ENCODE measurements around the gene KRTAP5-4.
"Not testable (repeated sequence)": the region's sequence is repeated elsewhere in the genome, so short reads cannot be mapped to it uniquely, and the experiment has no call there.

Gene KRTAP5-4

GRCh38 chr11:1652442-1652770, 30.5 kb upstream of the KRTAP5-4 start:
- H3K36me3 ChIP-seq (ENCODE audit: control insufficient read depth in 2 of 2, insufficient read depth in 2 of 2, low read length in 2 of 2), result no peaks in the 10 kb centered on the region
- H3K4me3 ChIP-seq (ENCODE audit: low read length in 2 of 2), result no peak overlapping the region
- H3K27me3 ChIP-seq (ENCODE audit: control insufficient read depth in 1 of 2, insufficient read depth in 2 of 2, low read length in 2 of 2), result peaks cover 17% of the 10 kb centered on the region in 2 donors
- H3K27ac ChIP-seq (ENCODE audit: low read length), result no peak overlapping the region
- peaks cover 3% of the 10 kb centered on the region for H3K4me1 ChIP-seq (ENCODE audit: control insufficient read depth, insufficient read depth, low read length)
- no peak overlapping the region for H3K9ac ChIP-seq (ENCODE audit: low read length in 2 of 2)
- no peaks in the 10 kb centered on the region for H3K9me3 ChIP-seq (ENCODE audit: control insufficient read depth in 2 of 2, low read length in 2 of 2)

- H3K4me1 ChIP-seq (ENCODE audit: control insufficient read depth, insufficient read depth, low read length), result peaks cover 3% of the 10 kb centered on the region
- H3K4me3 ChIP-seq (ENCODE audit: low read length in 2 of 2), result no peak overlapping the region
- no peaks in the 10 kb centered on the region for H3K9me3 ChIP-seq (ENCODE audit: control insufficient read depth in 2 of 2, low read length in 2 of 2)
- H3K9ac ChIP-seq (ENCODE audit: low read length in 2 of 2), result no peak overlapping the region
- peaks cover 17% of the 10 kb centered on the region in 2 donors for H3K27me3 ChIP-seq (ENCODE audit: control insufficient read depth in 1 of 2, insufficient read depth in 2 of 2, low read length in 2 of 2)
- H3K27ac ChIP-seq (ENCODE audit: low read length), result no peak overlapping the region
- H3K36me3 ChIP-seq (ENCODE audit: control insufficient read depth in 2 of 2, insufficient read depth in 2 of 2, low read length in 2 of 2), result no peaks in the 10 kb centered on the region
These were observed 30.1 kb upstream of the KRTAP5-4 start for GRCh38 chr11:1652026-1652425.

- peaks cover 3% of the 10 kb centered on the region for H3K4me1 ChIP-seq (ENCODE audit: control insufficient read depth, insufficient read depth, low read length)
- H3K36me3 ChIP-seq (ENCODE audit: control insufficient read depth in 2 of 2, insufficient read depth in 2 of 2, low read length in 2 of 2), result no peaks in the 10 kb centered on the region
- H3K9ac ChIP-seq (ENCODE audit: low read length in 2 of 2), result no peak overlapping the region
- peaks cover 15% of the 10 kb centered on the region in 2 donors for H3K27me3 ChIP-seq (ENCODE audit: control insufficient read depth in 1 of 2, insufficient read depth in 2 of 2, low read length in 2 of 2)
- no peak overlapping the region for H3K4me3 ChIP-seq (ENCODE audit: low read length in 2 of 2)
- no peaks in the 10 kb centered on the region for H3K9me3 ChIP-seq (ENCODE audit: control insufficient read depth in 2 of 2, low read length in 2 of 2)
- H3K27ac ChIP-seq (ENCODE audit: low read length), result no peak overlapping the region
These were observed 29.6 kb upstream of the KRTAP5-4 start for GRCh38 chr11:1651411-1651980.

GRCh38 chr11:1650918-1651262, 29.0 kb upstream of the KRTAP5-4 start:
- Histone ChIP-seq H3K27ac (ENCODE audit: low read length) (no peak overlapping the region), H3K4me3 (ENCODE audit: low read length in 2 of 2) (no peak overlapping the region), H3K4me1 (ENCODE audit: control insufficient read depth, insufficient read depth, low read length) (peaks cover 3% of the 10 kb centered on the region), H3K36me3 (ENCODE audit: control insufficient read depth in 2 of 2, insufficient read depth in 2 of 2, low read length in 2 of 2) (no peaks in the 10 kb centered on the region), H3K9ac (ENCODE audit: low read length in 2 of 2) (no peak overlapping the region), H3K27me3 (ENCODE audit: control insufficient read depth in 1 of 2, insufficient read depth in 2 of 2, low read length in 2 of 2) (peaks cover 9 to 11% of the 10 kb centered on the region in 2 donors), H3K9me3 (ENCODE audit: control insufficient read depth in 2 of 2, low read length in 2 of 2) (no peaks in the 10 kb centered on the region)

GRCh38 chr11:1650034-1650917, 28.3 kb upstream of the KRTAP5-4 start:
- no peak overlapping the region for H3K9ac ChIP-seq (ENCODE audit: low read length in 2 of 2)
- H3K36me3 ChIP-seq (ENCODE audit: control insufficient read depth in 2 of 2, insufficient read depth in 2 of 2, low read length in 2 of 2), result no peaks in the 10 kb centered on the region
- H3K9me3 ChIP-seq (ENCODE audit: control insufficient read depth in 2 of 2, low read length in 2 of 2), result no peaks in the 10 kb centered on the region
- peaks cover 3% of the 10 kb centered on the region for H3K4me1 ChIP-seq (ENCODE audit: control insufficient read depth, insufficient read depth, low read length)
- peaks cover 4 to 11% of the 10 kb centered on the region in 2 donors for H3K27me3 ChIP-seq (ENCODE audit: control insufficient read depth in 1 of 2, insufficient read depth in 2 of 2, low read length in 2 of 2)
- H3K4me3 ChIP-seq (ENCODE audit: low read length in 2 of 2), result no peak overlapping the region
- no peak overlapping the region for H3K27ac ChIP-seq (ENCODE audit: low read length)

- no peak overlapping the region for H3K9ac ChIP-seq (ENCODE audit: low read length in 2 of 2)
- no peaks in the 10 kb centered on the region for H3K36me3 ChIP-seq (ENCODE audit: control insufficient read depth in 2 of 2, insufficient read depth in 2 of 2, low read length in 2 of 2)
- no peak overlapping the region for H3K27ac ChIP-seq (ENCODE audit: low read length)
- H3K27me3 ChIP-seq (ENCODE audit: control insufficient read depth in 1 of 2, insufficient read depth in 2 of 2, low read length in 2 of 2), result peaks cover 0 to 8% of the 10 kb centered on the region in 2 donors
- H3K4me3 ChIP-seq (ENCODE audit: low read length in 2 of 2), result no peak overlapping the region
- H3K4me1 ChIP-seq (ENCODE audit: control insufficient read depth, insufficient read depth, low read length), result peaks cover 3% of the 10 kb centered on the region
- H3K9me3 ChIP-seq (ENCODE audit: control insufficient read depth in 2 of 2, low read length in 2 of 2), result no peaks in the 10 kb centered on the region
These were observed 26.9 kb upstream of the KRTAP5-4 start for GRCh38 chr11:1648653-1649420.

- H3K36me3 ChIP-seq (ENCODE audit: control insufficient read depth in 2 of 2, insufficient read depth in 2 of 2, low read length in 2 of 2), result no peaks in the 10 kb centered on the region
- no peak overlapping the region for H3K27ac ChIP-seq (ENCODE audit: low read length)
- no peak overlapping the region for H3K4me3 ChIP-seq (ENCODE audit: low read length in 2 of 2)
- H3K9me3 ChIP-seq (ENCODE audit: control insufficient read depth in 2 of 2, low read length in 2 of 2), result no peaks in the 10 kb centered on the region
- peaks cover 2% of the 10 kb centered on the region for H3K4me1 ChIP-seq (ENCODE audit: control insufficient read depth, insufficient read depth, low read length)
- H3K9ac ChIP-seq (ENCODE audit: low read length in 2 of 2), result no peak overlapping the region
- H3K27me3 ChIP-seq (ENCODE audit: control insufficient read depth in 1 of 2, insufficient read depth in 2 of 2, low read length in 2 of 2), result peaks cover 0 to 7% of the 10 kb centered on the region in 2 donors
These were observed 26.1 kb upstream of the KRTAP5-4 start for GRCh38 chr11:1647901-1648652.

GRCh38 chr11:1646540-1646939, 24.6 kb upstream of the KRTAP5-4 start:
- not testable (repeated sequence) for H3K9me3 ChIP-seq (ENCODE audit: control insufficient read depth in 2 of 2, low read length in 2 of 2); H3K9ac ChIP-seq (ENCODE audit: low read length in 2 of 2); H3K36me3 ChIP-seq (ENCODE audit: control insufficient read depth in 2 of 2, insufficient read depth in 2 of 2, low read length in 2 of 2); H3K4me3 ChIP-seq (ENCODE audit: low read length in 2 of 2); H3K27me3 ChIP-seq (ENCODE audit: control insufficient read depth in 1 of 2, insufficient read depth in 2 of 2, low read length in 2 of 2); H3K4me1 ChIP-seq (ENCODE audit: control insufficient read depth, insufficient read depth, low read length); H3K27ac ChIP-seq (ENCODE audit: low read length)

GRCh38 chr11:1645357-1645821, 23.5 kb upstream of the KRTAP5-4 start:
- H3K27me3 ChIP-seq (ENCODE audit: control insufficient read depth in 1 of 2, insufficient read depth in 2 of 2, low read length in 2 of 2), result peaks cover 5 to 8% of the 10 kb centered on the region in 2 donors
- no peak overlapping the region for H3K27ac ChIP-seq (ENCODE audit: low read length)
- no peak overlapping the region for H3K9ac ChIP-seq (ENCODE audit: low read length in 2 of 2)
- H3K4me1 ChIP-seq (ENCODE audit: control insufficient read depth, insufficient read depth, low read length), result no peaks in the 10 kb centered on the region
- no peak overlapping the region for H3K4me3 ChIP-seq (ENCODE audit: low read length in 2 of 2)
- H3K36me3 ChIP-seq (ENCODE audit: control insufficient read depth in 2 of 2, insufficient read depth in 2 of 2, low read length in 2 of 2), result no peaks in the 10 kb centered on the region
- H3K9me3 ChIP-seq (ENCODE audit: control insufficient read depth in 2 of 2, low read length in 2 of 2), result no peaks in the 10 kb centered on the region

- Histone ChIP-seq H3K9me3 (ENCODE audit: control insufficient read depth in 2 of 2, low read length in 2 of 2) (no peaks in the 10 kb centered on the region), H3K27ac (ENCODE audit: low read length) (no peak overlapping the region), H3K4me1 (ENCODE audit: control insufficient read depth, insufficient read depth, low read length) (no peaks in the 10 kb centered on the region), H3K36me3 (ENCODE audit: control insufficient read depth in 2 of 2, insufficient read depth in 2 of 2, low read length in 2 of 2) (no peaks in the 10 kb centered on the region), H3K27me3 (ENCODE audit: control insufficient read depth in 1 of 2, insufficient read depth in 2 of 2, low read length in 2 of 2) (peaks cover 8 to 11% of the 10 kb centered on the region in 2 donors), H3K4me3 (ENCODE audit: low read length in 2 of 2) (no peak overlapping the region), H3K9ac (ENCODE audit: low read length in 2 of 2) (no peak overlapping the region)
These were observed 22.8 kb upstream of the KRTAP5-4 start for GRCh38 chr11:1644601-1645356.
